Esophagus squamous epithelium (tissue), 5 donors: ENCODE results near the gene ITPK1. TPM values are rescaled to one million over a fixed set of nuclear protein-coding genes. Genes with fewer than 3 reads are reported as not detected.

Source experiments
- DNase-seq: peaks from one replicate; lab custom pipeline; 2025; lab: John Stamatoyannopoulos, UW
- H3K27ac ChIP-seq, 4 donors: fragments of 200-600 bp; sonication (generic); one replicate each; pipeline ENCODE4 v1.5.1; 2016 to 2019; ENCODE audit warnings: mild to moderate bottlenecking in 1 of 4
- H3K27me3 ChIP-seq, 4 donors: fragments of 200-600 bp; sonication (generic); 1 replicate in 3 of 4; 2 replicates in 1 of 4; pipeline versions ENCODE4 v1.5.1 to v1.6.0; 2017 to 2021; ENCODE audit warnings: antibody characterized with exemption in 1 of 4
- H3K36me3 ChIP-seq, 3 donors: fragments of 200-600 bp; sonication (generic); one replicate each; pipeline ENCODE4 v1.5.1; 2016 to 2019
- H3K4me1 ChIP-seq, 3 donors: fragments of 200-600 bp; sonication (generic); one replicate each; pipeline ENCODE4 v1.5.1; 2017 to 2019
- H3K4me3 ChIP-seq, 4 donors: fragments of 200-600 bp; sonication (generic); 1 replicate in 3 of 4; 2 replicates in 1 of 4; pipeline ENCODE4 v1.5.1; 2016 to 2019; ENCODE audit warnings: mild to moderate bottlenecking in 2 of 4, moderate library complexity in 1 of 4
- H3K9me3 ChIP-seq, 3 donors: fragments of 200-600 bp; sonication (generic); one replicate each; pipeline ENCODE4 v1.5.1; 2016 to 2019
- POLR2A ChIP-seq, 4 donors: fragments of 450-650 bp; IDR thresholded peaks; one replicate each; pipeline ENCODE4 v1.6.1; 2017; ENCODE audit warnings: antibody characterized with exemption in 4 of 4, mild to moderate bottlenecking in 4 of 4, moderate library complexity in 3 of 4
- WGBS, 2 donors: methylation state at CpG; one replicate each; pipeline ENCODE4 v1.1.5; 2018; 5-methylcytosine and 5-hydroxymethylcytosine counted together
- intact Hi-C: fragments of 100-400 bp; cut with DNase I; formaldehyde crosslinking; loops from one replicate; pipeline ENCODE4 v1.15.0; 2022
- total RNA-seq, 4 donors: library from RNA; depleted of rRNA; stranded (reverse); fragments of >200 nt; gene quantifications; one replicate each; pipeline ENCODE4 v1.1.0, GENCODE V29; 2016
- TF ChIP-seq, protein P1 (sequence below), 6 experiments: fragments of 450-650 bp in 4 of 6; fragments of 200-600 bp in 2 of 6; sonication (generic) in 2 of 6; IDR thresholded peaks; one replicate each; pipeline ENCODE4 v1.5.1; 2016 to 2019; ENCODE audit warnings: antibody characterized with exemption in 6 of 6, mild to moderate bottlenecking in 4 of 6, moderate library complexity in 4 of 6
- donor health status: DM: yes; HTN: yes; CAD: no.

ITPK1 gene
- total RNA-seq, 4 donors from 2014 or later, result 14.2 to 34.5 (median 25.8) TPM

GRCh38 chr14:92929689-92930608 lies 185.8 kb downstream of the ITPK1 start:
- no peak for TF ChIP-seq POLR2A (IDR thresholded peaks at IDR 0.05)
- TF ChIP-seq, protein P1, sequence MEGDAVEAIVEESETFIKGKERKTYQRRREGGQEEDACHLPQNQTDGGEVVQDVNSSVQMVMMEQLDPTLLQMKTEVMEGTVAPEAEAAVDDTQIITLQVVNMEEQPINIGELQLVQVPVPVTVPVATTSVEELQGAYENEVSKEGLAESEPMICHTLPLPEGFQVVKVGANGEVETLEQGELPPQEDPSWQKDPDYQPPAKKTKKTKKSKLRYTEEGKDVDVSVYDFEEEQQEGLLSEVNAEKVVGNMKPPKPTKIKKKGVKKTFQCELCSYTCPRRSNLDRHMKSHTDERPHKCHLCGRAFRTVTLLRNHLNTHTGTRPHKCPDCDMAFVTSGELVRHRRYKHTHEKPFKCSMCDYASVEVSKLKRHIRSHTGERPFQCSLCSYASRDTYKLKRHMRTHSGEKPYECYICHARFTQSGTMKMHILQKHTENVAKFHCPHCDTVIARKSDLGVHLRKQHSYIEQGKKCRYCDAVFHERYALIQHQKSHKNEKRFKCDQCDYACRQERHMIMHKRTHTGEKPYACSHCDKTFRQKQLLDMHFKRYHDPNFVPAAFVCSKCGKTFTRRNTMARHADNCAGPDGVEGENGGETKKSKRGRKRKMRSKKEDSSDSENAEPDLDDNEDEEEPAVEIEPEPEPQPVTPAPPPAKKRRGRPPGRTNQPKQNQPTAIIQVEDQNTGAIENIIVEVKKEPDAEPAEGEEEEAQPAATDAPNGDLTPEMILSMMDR (IDR thresholded peaks at IDR 0.05), result no peak
- intact Hi-C loops, result no loop called here
- no peaks in the 10 kb centered on the region for H3K4me1 ChIP-seq
- H3K9me3 ChIP-seq, result no peaks in the 10 kb centered on the region
- H3K27me3 ChIP-seq, result peaks cover 0 to 16% (median 0%) of the 10 kb centered on the region in 4 donors
- H3K27ac ChIP-seq, result no peak overlapping the region
- no peak for DNase-seq
- no peak overlapping the region for H3K4me3 ChIP-seq
- H3K36me3 ChIP-seq, result no peaks in the 10 kb centered on the region
- 84 to 88% methylated on average over 6 to 10 of the region's 20 CpGs for WGBS, 2 donors

GRCh38 chr14:92928961-92929688 lies 186.6 kb downstream of the ITPK1 start:
- DNase-seq, result no peak
- WGBS, 2 donors, result 76 to 85% methylated on average over 6 to 7 of the region's 12 CpGs
- Histone ChIP-seq H3K27me3 (peaks cover 0 to 24% (median 0%) of the 10 kb centered on the region in 4 donors), H3K9me3 (no peaks in the 10 kb centered on the region), H3K27ac (no peak overlapping the region), H3K36me3 (no peaks in the 10 kb centered on the region), H3K4me1 (no peaks in the 10 kb centered on the region), H3K4me3 (no peak overlapping the region)
- intact Hi-C loops, result no loop called here
- TF ChIP-seq POLR2A (IDR thresholded peaks at IDR 0.05), result no peak
- TF ChIP-seq, protein P1 (IDR thresholded peaks at IDR 0.05), result no peak

GRCh38 chr14:92928258-92928629 lies 187.5 kb downstream of the ITPK1 start:
- 40 to 75% methylated on average over 1 to 2 of the region's 3 CpGs for WGBS, 2 donors
- DNase-seq, result no peak
- TF ChIP-seq, protein P1 (IDR thresholded peaks at IDR 0.05), result no peak
- no peak for TF ChIP-seq POLR2A (IDR thresholded peaks at IDR 0.05)
- Histone ChIP-seq H3K9me3 (no peaks in the 10 kb centered on the region), H3K27me3 (peaks cover 0 to 33% (median 0%) of the 10 kb centered on the region in 4 donors), H3K27ac (no peak overlapping the region), H3K4me1 (peaks cover 0 to 4% (median 0%) of the 10 kb centered on the region in 3 donors), H3K36me3 (no peaks in the 10 kb centered on the region), H3K4me3 (no peak overlapping the region)
- intact Hi-C loops, result no loop called here

GRCh38 chr14:92927349-92928257 lies 188.1 kb downstream of the ITPK1 start:
- H3K27ac ChIP-seq, result no peak overlapping the region
- H3K9me3 ChIP-seq, result no peaks in the 10 kb centered on the region
- 49 to 50% methylated on average over 9 of the region's 14 CpGs for WGBS, 2 donors
- TF ChIP-seq, protein P1 (IDR thresholded peaks at IDR 0.05), result no peak
- TF ChIP-seq POLR2A (IDR thresholded peaks at IDR 0.05), result no peak
- H3K27me3 ChIP-seq, result peaks cover 0 to 39% (median 0%) of the 10 kb centered on the region in 4 donors
- H3K36me3 ChIP-seq, result no peaks in the 10 kb centered on the region
- intact Hi-C loops, result no loop called here
- DNase-seq, result no peak
- peaks cover 0 to 9% (median 0%) of the 10 kb centered on the region in 3 donors for H3K4me1 ChIP-seq
- no peak overlapping the region for H3K4me3 ChIP-seq
